ENCODE data around the gene GPS1. TPM values are rescaled to one million over a fixed set of nuclear protein-coding genes. Genes with fewer than 3 reads are reported as not detected.
A peak's percentile ranks its signal among the peaks of the same experiment; 100 is the strongest.

The GPS1 gene
- total and polyA plus RNA-seq, 10 of the 15 experiments (the other 5 are each of a cell fraction or from before 2014, with no cell fraction given) = 2.2 to 146 (median 77.7) TPM

- TF ChIP-seq, protein P1, sequence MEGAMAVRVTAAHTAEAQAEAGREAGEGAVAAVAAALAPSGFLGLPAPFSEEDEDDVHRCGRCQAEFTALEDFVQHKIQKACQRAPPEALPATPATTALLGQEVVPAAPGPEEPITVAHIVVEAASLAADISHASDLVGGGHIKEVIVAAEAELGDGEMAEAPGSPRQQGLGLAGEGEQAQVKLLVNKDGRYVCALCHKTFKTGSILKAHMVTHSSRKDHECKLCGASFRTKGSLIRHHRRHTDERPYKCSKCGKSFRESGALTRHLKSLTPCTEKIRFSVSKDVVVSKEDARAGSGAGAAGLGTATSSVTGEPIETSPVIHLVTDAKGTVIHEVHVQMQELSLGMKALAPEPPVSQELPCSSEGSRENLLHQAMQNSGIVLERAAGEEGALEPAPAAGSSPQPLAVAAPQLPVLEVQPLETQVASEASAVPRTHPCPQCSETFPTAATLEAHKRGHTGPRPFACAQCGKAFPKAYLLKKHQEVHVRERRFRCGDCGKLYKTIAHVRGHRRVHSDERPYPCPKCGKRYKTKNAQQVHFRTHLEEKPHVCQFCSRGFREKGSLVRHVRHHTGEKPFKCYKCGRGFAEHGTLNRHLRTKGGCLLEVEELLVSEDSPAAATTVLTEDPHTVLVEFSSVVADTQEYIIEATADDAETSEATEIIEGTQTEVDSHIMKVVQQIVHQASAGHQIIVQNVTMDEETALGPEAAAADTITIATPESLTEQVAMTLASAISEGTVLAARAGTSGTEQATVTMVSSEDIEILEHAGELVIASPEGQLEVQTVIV (IDR thresholded peaks at IDR 0.05; ENCODE audit: borderline replicate concordance, partially characterized antibody) = peak; percentile 26
- no peak for TF ChIP-seq IRF5 (IDR thresholded peaks at IDR 0.05; ENCODE audit: borderline replicate concordance)
- no peak for TF ChIP-seq NFYB (IDR thresholded peaks at IDR 0.05; ENCODE audit: insufficient read depth, low read depth, low read length)
- TF ChIP-seq MXI1 (IDR thresholded peaks at IDR 0.05; ENCODE audit: low read depth, low read length) = peak; percentile 82
- TF ChIP-seq DPF2 (IDR thresholded peaks at IDR 0.05) = peak; percentile 60; the same call in 1 of the 2 replicates
- TF ChIP-seq CHD4 (IDR thresholded peaks at IDR 0.05) = no peak
- TF ChIP-seq NR2F1 (conservative IDR thresholded peaks at IDR 0.05) = peak; percentile 100
- no peak for TF ChIP-seq HDAC2 (IDR thresholded peaks at IDR 0.05)
- TF ChIP-seq POU2F2 (IDR thresholded peaks at IDR 0.05; ENCODE audit: borderline replicate concordance, low read depth, low read length) = peak; percentile 87; the same call in 2 of the 3 replicates
- no peak for TF ChIP-seq PAX8 (IDR thresholded peaks at IDR 0.05)
- TF ChIP-seq TCF3 (IDR thresholded peaks at IDR 0.05; ENCODE audit: borderline replicate concordance, insufficient read depth, low read depth, low read length) = 0 out of 2 replicates have a peak, but pooled peaks have one; percentile 57
- no peak for TF ChIP-seq ZNF217 (IDR thresholded peaks at IDR 0.05)
- no peak for TF ChIP-seq BMI1 (IDR thresholded peaks at IDR 0.05; ENCODE audit: borderline replicate concordance)
- no peak for TF ChIP-seq POLR2AphosphoS5 (IDR thresholded peaks at IDR 0.05; ENCODE audit: low read length)
- TF ChIP-seq ZNF24 (IDR thresholded peaks at IDR 0.05) = peak; percentile 81
- TF ChIP-seq GATAD2B (conservative IDR thresholded peaks at IDR 0.05; ENCODE audit: low read depth) = peak; percentile 93
- TF ChIP-seq TCF7 (IDR thresholded peaks at IDR 0.05; ENCODE audit: borderline replicate concordance) = no peak
- TF ChIP-seq EED (IDR thresholded peaks at IDR 0.05; ENCODE audit: low read depth) = no peak
- TF ChIP-seq, protein P2, sequence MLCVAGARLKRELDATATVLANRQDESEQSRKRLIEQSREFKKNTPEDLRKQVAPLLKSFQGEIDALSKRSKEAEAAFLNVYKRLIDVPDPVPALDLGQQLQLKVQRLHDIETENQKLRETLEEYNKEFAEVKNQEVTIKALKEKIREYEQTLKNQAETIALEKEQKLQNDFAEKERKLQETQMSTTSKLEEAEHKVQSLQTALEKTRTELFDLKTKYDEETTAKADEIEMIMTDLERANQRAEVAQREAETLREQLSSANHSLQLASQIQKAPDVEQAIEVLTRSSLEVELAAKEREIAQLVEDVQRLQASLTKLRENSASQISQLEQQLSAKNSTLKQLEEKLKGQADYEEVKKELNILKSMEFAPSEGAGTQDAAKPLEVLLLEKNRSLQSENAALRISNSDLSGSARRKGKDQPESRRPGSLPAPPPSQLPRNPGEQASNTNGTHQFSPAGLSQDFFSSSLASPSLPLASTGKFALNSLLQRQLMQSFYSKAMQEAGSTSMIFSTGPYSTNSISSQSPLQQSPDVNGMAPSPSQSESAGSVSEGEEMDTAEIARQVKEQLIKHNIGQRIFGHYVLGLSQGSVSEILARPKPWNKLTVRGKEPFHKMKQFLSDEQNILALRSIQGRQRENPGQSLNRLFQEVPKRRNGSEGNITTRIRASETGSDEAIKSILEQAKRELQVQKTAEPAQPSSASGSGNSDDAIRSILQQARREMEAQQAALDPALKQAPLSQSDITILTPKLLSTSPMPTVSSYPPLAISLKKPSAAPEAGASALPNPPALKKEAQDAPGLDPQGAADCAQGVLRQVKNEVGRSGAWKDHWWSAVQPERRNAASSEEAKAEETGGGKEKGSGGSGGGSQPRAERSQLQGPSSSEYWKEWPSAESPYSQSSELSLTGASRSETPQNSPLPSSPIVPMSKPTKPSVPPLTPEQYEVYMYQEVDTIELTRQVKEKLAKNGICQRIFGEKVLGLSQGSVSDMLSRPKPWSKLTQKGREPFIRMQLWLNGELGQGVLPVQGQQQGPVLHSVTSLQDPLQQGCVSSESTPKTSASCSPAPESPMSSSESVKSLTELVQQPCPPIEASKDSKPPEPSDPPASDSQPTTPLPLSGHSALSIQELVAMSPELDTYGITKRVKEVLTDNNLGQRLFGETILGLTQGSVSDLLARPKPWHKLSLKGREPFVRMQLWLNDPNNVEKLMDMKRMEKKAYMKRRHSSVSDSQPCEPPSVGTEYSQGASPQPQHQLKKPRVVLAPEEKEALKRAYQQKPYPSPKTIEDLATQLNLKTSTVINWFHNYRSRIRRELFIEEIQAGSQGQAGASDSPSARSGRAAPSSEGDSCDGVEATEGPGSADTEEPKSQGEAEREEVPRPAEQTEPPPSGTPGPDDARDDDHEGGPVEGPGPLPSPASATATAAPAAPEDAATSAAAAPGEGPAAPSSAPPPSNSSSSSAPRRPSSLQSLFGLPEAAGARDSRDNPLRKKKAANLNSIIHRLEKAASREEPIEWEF (IDR thresholded peaks at IDR 0.05; ENCODE audit: insufficient replicate concordance, low read depth, low read length) = no peak
- no peak for TF ChIP-seq FOS (IDR thresholded peaks at IDR 0.05; ENCODE audit: borderline replicate concordance, extremely low read depth, insufficient read length)
- TF ChIP-seq POLR2A (IDR thresholded peaks at IDR 0.05; ENCODE audit: low read depth, low read length) = peak; percentile 75
- TF ChIP-seq, protein P3, sequence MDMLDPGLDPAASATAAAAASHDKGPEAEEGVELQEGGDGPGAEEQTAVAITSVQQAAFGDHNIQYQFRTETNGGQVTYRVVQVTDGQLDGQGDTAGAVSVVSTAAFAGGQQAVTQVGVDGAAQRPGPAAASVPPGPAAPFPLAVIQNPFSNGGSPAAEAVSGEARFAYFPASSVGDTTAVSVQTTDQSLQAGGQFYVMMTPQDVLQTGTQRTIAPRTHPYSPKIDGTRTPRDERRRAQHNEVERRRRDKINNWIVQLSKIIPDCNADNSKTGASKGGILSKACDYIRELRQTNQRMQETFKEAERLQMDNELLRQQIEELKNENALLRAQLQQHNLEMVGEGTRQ (IDR thresholded peaks at IDR 0.05; ENCODE audit: borderline replicate concordance, low read depth, low read length) = no peak
These were observed 14.1 kb downstream of the GPS1 start, which contains the start of gene DUS1L (continued) for GRCh38 chr17:82065638-82066303.
